A172 (cell line): ENCODE results near the gene ALKAL2. TPM values are rescaled to one million over a fixed set of nuclear protein-coding genes. Genes with fewer than 3 reads are reported as not detected.
"Not testable (repeated sequence)": the region's sequence is repeated elsewhere in the genome, so short reads cannot be mapped to it uniquely, and the experiment has no call there.

ENCODE experiments used
- DNase-seq: peaks from one replicate; pipeline ENCODE4 v3.0.0-alpha.2; 2015; ENCODE audit warnings: low spot score
- total RNA-seq: library from RNA; depleted of rRNA; stranded (reverse); fragments of >200 nt; shearing (Covaris generic); gene quantifications from 2 replicates; pipeline ENCODE4 v1.2.3, GENCODE V29; 2014; rRNA removed

Gene ALKAL2, protein sequence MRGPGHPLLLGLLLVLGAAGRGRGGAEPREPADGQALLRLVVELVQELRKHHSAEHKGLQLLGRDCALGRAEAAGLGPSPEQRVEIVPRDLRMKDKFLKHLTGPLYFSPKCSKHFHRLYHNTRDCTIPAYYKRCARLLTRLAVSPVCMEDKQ
- not detected in 2 replicates for total RNA-seq

DNA sequence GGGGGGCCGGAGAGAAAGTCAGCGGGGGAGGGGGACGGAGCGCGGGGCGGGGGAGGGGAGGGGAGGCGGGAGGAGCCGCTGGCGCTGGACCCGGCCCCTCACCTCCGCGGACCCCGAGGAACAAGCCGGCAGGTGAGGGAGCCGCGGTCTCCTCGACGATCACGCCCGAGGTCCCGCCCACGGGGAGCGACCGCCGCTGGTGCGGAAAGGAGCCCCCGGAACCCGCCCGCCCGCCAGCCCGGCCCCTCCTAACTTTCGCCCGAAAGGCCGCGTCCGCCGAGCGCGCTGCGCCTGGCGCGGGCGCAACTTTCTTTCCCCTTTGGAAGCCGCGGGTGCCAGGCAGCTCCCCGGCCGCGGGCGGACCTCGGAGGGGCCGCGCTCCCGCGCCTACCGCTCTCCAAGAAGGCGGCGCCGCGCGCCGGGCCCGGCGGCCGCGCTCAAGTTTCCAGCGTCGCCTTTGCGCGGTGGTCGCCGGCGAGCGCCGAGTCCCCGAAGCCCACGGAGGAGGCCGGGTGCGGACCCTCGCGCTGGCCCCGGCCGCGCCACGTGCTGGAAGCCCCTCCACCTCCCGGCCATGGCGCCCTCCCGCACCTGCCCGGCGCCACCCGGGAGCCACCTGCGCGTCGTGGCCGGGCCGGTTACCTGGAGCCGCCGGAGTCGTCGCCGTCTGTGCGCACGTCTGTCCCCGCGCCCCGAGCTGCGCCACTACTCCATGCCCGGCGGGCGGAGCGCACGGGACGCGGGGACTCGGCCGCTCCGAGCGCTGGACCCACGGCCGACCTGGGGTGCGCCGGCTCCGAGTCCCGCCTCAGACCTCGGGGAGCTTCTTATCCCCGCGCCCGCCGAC is at the start of gene ALKAL2:
ALKAL2 (minus strand) TSS at position 181 of the 847 bp plus-strand sequence. CDS start 256 bp downstream, outside the sequence.
- no peak for DNase-seq

DNA sequence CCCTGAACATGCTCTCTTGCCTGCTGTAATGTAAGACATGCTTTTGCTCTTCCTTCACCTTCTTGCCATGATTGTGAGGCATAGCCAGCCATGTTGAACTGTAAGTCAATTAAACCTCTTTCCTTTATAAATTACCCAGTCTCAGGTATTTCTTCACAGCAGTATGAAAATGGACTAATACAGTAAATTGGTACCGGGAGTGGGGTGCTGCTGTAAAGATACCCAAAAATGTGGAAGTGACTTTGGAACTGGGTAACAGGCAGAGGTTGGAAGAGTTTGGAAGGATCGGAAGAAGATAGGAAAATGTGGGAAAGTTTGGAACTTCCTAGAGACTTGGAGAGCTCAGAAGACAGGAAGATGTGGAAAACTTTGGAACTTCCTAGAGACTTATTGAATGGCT is 49.1 kb upstream of the ALKAL2 start:
- not testable (repeated sequence) for DNase-seq

DNA sequence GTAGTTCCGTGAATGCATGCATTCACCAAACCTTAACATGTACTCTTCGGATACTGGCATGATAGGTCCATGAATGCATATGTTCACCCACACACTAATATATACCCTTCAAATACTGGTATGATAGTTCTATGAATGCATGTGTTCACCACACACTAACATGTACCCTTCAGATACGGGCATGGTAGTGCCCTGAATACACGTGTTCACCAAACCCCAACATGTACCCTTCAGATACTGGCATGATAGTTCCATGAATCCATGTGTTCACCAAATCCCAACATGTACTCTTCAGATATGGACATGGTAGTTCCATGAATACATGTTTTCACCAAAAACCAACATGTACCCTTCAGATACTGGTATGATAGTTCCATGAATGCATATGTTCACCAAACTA is 48.5 kb upstream of the ALKAL2 start:
- DNase-seq: no peak

DNA sequence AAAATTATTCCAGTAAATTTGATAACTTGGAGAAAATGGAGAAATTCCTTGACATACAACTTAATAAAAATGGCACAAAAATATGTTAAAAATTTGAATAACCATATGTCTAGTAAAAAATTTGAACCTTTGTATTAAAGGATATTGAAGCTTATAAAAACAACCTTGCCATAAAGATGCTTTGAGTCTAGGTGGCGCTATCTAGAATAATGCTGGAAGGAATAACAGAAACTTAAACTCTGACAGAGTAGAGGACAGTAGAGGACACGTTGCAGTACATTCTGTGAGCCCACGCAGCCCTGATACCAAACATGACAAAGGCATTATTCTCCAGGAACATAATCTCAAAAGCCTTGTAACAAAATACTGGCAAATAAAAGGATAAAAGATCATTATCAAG is 44.7 kb upstream of the ALKAL2 start:
- DNase-seq: no peak

DNA sequence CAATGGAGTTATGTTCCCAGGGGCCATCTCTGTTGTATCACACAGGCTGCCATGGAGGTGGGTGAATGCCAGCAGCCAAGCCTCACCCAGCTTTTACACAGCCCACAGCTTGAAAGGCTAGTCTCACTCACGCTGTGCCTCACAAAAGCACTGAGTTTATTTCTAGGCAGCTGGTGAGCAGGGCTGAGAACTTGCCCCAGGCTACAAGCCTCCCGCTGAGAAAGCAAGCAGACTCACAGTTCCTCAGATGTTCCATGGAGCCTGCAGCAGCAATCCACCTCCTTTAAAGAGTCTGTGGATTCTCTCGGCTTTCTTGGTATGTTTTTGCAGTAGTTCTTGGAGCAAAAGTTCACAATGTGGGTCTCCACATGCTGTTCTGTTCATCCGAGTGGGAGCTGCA is 40.9 kb upstream of the ALKAL2 start:
- DNase-seq: no peak

DNA sequence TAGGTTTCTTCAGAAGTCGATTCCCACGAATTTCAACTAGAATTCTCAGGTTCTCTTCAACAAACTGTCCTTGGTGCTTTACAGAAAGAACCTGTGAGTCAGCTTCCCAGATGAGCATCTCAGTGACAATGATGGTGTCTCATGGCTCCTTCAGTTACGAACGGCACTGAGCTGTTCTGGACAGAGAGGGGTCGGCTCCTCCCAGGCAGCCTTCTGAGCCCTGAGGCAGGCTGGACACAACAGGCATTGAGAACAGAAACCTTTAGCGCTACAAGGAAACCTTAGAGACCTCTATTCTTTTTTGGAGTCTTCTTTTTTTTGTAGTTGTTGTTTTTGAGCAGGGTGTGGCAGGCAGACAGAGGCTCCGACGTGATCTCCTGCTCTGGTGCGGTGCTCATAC is 35.1 kb upstream of the ALKAL2 start:
- DNase-seq: no peak

DNA sequence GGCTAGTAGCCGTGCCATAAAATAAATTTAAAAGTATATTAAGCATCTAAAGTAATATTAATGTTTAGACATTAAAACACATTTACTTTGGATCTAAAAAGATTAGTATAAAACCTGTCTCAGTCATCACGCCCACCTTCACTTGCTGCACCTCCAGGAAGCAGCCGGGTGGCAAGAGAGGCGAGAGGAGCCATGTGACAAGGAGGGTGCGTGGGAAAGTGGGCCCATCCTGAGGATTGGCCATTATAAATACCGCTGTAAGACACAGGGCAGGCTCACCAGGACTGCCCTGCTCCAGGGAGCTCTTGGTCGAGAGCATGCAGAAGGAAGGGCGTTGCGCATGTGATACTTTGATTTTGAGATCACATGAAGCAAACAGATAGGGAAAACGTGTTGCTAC is 34.4 kb upstream of the ALKAL2 start:
- DNase-seq: no peak

DNA sequence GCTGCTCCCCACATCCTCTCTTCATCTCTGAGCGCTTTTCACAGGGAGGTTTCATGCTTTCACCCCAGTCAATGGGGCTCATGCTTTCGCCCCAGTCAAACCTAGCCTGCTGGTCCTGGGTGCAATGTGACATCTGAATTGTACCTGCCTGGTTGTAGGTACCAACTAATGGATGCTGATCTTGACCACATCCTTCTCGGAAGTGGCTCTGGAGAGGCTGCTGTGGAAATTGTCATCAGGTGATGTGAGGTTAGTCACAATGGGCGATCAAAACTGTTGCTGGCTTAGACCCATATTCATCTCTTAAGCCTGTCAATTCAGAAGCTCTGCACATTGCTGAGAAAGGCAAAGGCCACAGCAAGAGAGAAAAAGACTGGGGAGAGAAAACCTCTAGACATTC is 32.7 kb upstream of the ALKAL2 start:
- DNase-seq: no peak

DNA sequence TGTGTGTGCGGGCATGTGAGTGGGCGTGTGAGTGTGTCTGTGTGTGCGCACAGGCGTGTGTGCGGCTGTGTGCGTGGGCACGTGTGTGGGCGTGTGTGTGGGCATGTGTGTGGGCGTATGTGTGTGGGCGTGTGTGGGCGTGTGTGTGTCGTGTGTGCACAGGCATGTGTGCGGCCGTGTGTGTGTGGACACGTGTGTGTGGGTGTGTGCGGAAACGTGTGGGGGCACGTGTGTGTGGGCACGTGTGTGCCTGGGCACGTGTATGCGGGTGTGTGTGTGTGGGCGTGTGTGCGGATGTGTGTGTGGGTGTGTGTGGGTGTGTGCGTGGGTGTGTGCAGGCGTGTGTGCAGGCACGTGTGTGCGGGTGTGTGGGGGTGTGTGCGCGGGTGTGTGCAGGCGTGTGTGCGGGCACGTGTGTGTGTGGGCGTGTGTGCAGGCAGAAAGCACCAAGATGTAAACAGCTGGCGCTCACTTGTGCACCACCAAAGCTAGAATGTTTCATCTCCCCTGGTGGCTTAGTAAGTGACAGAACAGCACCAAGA is 31.2 kb upstream of the ALKAL2 start:
- no peak for DNase-seq

DNA sequence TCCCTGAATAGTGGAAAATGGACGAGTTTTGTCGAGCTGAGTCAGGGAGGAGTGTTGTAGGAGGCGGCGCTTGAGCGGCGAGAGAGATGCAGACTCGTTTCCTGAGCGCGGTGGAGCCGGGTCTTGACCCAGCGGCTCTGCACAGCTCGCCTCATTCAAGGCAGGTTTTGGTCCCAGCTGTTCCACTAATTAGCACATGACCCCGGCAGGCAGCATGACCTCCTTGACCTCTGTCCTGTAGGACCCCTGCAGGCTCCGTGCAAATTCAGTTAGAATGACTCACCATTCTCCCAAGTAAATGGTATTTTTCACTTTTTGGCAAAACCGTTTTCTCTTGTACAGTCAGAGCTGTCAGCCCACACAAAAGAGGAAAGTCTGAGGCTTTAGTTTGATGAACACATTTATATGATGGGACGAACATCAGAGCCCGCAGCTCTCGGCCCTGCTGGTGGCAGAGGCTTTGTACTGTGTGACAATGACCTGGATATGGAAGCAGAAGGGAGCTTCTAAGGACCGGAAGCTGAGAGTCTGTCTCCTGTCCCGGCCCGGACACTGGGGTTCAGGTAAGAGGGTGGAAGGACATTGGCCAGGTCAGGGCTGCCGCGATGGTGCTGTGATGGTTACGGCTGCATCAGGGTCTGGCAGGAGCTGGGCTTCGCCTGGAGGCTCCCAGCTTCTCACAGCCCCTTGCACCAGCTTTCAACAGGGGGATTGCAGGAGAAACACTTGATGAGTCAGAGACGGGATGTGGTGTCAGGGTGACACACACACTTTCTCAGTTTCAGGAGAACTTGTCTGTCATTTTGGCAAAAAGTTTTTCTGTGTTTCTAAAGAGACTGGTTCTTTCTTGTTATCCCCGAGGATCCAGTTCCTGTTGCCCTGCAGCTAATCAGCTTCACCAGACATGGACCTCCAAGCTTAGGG is 29.9 kb upstream of the ALKAL2 start:
- DNase-seq: peak; percentile 81

DNA sequence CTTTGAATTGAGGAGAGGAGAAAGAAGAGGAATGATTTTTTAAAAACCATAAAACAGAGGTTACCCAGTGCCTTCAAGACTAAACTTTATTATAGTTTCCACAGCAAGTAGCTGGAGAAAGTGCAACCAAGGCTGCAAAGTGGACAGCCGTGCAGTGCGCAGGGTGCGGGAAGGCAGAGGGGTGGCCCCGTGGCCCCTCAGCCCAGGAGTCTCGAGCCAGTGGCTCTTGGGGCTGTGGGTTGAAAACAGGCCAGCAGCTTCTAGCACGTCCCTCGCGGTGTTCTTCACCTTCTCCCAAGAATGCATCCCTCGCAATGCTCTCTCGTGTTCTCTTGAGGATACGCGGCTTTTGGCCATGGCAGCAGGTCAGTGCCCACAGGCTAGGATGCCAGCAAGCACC is 28.5 kb upstream of the ALKAL2 start:
- DNase-seq: no peak

DNA sequence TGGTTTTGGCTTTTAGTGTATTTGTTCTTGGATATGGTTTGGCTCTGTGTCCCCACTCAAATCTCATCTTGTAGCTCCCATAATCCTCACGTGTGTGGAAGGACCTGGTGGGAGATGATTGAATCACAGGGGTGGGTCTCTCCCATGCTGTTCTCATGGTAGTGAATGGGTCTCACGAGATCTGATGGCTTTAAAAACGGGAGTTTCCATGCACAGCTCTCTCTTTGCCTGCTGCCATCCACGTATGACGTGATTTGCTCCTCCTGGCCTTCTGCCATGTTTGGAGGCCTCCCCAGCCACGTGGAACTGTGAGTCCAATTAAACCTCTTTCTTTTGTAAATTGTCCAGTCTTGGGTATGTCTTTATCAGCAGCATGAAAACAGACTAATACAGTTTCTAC is 28.0 kb upstream of the ALKAL2 start:
- DNase-seq: not testable (repeated sequence)

DNA sequence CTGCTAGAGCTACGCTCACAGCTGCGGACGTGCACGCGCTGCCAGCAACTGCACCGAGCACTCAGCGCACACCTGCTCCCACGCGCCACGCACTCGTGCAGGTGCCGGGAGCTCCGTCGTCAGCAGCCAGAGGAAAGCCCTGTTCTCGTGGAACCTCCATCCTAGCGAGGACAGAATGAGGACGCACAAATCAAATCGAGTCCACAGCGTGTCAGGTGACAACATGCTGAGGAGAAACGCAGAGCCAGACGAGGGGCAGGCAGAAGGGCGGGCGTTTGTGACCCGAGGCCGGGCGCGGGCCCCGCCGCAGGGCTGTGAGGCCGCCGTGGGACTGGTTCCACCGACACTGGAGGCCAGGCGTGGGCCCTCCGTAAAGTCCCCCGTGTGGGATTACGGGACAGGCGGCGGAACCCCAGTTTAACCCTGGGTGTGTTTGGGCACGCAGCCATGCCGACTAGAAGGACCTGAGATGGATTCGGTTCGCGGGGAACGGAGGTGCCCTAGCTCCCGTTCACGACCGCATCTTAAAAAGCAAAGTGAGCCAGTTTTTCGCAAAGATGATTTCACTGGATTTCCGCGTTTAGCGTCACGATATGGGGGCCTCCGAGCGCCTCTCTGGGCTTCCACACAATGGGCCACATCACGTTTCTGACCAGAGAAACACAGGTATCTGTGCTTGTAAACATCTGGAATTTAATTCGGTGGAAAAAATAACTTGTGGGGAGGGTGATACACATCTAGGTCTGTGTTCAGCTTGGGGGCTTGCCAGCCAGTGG is 26.9 kb upstream of the ALKAL2 start:
- no peak for DNase-seq

DNA sequence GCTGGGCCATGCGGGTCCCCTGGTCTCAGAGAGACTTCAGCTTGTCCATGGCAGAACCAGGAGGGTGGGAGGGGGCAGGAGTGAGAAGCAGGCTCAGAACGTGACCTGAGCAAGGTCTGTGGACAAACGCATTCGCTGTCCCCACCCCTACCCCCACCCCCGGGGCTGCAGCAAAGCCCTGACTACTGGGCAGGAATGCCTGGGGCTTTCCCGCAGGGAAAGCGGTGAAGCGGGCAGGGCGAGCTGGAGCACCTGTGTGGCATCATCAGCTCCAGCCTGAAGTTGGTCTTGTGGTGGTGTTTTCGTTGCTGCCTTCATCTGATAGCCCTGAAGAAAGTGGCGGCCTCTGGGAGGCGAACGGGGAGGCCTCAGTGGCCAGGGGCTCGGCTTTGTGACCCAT is 26.1 kb upstream of the ALKAL2 start:
- DNase-seq: no peak

DNA sequence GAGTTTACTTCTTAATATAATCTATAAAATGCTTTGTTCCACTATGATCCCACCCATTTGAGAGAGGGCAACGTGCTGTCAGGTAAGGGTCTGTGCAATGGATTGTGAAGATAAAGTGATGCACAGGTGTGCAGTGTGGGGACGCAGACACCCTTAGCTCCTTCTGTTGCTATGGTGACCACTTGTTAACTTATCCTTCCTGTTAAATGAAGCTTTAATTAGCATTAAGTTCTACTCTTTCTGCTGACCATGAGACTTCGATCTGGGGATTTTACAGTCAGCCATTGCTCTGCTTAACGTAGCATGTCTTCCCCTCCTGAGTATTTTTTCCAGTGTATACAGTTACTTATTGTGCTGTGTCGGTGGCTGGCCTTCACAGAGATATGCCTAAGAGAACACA is 23.1 kb upstream of the ALKAL2 start:
- no peak for DNase-seq

DNA sequence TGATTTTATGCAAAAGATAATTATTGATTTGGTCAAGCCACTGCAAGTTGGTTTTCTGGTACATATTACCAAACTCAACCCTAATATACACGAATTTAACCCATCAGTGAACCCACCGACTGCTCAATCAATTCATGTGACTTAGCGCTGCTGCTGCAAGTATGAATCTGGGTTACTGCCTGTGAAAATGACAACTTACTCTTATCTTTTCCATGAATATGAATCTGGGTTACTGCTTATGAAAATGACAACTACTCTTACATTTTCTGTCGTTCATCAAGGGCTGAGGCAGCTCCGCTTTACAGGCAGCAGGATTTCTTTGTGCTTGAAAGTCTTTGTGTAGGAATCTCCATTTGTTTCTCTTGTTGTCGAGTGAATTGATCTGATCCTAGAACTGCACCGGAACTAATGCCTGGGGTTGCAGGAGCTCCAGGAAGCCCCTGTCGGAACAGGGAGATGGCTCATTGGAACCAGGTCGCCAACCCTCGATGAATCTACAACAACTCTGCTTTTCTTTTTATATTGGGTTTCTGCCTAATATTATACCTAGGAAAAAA is 22.1 kb upstream of the ALKAL2 start:
- no peak for DNase-seq

DNA sequence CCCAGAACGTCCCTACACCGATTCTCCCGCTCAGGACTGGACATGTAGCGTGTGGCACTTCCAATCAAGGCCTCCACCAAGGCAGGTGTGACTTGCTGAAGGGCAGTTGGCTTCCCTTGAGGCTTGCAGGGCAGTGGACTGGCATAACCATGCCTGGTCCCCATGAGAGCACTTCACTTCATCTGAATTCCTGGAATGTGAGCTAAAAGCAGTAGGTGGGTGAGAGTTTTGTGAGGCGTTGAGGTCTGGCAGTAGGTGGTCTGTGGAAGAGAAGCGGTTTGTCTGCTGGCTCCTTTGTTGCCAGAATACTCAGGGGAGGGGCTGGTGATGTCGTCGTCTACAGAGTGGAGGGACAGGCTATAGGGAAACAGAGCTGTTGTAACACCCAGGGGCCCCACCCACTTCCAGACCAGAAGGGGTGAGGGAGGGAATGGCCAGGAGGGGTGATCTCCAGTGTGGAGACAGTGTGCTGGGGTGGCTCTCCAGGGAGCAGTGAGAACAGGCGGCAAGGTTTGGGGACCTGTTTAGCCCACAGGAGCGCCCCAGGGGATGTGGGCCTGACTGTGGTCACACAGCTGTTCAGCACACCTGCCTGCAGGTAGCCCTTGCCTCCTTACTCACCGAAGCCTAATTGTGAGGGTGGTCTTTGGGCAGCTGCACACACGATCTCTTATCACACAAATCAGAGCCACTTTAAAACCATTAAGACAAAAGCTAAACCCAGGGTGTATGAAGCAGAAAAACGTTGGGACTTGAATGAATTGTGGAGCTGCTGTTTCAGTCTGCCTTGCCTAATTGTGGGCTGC is 21.5 kb upstream of the ALKAL2 start:
- no peak for DNase-seq

DNA sequence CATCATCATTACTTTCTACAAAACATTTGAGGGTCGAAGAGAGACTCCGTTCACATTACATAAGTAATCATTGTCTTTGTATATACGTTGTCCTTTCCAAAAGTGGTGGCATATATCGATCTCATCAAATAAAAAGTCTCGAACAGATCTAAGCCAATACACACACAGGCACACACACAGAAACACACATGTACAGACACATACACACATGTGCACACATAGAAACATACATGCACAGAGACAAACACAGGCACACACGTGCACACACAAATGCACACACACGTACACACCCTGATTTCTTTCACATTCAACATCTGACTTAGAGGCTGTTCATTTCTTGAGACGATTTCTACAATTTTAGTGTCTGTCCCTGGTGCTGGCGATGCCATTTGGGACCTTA is 17.5 kb upstream of the ALKAL2 start:
- DNase-seq: no peak

DNA sequence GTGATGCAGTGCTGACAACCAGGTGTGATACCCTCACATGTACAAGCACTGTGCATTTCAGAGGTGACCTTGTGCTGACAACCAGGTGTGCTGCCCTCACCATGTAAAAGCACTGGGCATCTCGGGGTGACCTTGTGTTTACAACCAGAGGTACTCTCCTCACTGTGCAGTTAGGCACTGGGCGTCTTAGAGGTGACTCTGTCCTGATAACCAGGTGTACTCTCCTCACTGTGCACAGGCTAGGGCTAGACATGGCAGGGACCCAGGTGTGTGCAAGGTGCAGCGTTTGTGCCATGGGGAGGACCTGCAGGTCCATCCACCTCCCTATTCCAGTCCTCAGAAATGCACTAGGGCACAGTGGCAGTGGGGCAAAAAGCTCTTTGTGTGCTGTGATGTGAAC is 8.5 kb upstream of the ALKAL2 start:
- DNase-seq: no peak

DNA sequence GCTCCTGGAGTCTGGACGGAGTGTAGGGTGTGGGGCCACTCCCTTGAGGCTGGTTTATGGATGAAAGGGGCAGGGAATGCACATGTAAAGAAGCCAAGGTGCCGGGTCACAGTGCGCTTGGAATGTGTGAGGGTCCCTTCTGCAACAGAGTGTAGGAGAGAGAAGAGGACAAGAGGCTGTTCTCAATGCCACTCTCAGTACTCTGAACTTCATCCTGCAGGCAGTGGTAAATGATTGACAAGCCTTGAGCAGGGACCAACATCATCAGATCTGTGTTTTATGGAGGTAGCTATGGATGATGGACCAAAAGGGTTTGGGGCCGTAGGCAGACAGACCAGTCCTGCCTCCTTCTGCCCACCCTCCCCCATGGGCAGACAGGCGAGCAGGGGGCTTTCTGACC is 7.2 kb upstream of the ALKAL2 start:
- no peak for DNase-seq
